ENCODE data around the gene DMTF1. TPM values are rescaled to one million over a fixed set of nuclear protein-coding genes. Genes with fewer than 3 reads are reported as not detected.
"Not testable (repeated sequence)": the region's sequence is repeated elsewhere in the genome, so short reads cannot be mapped to it uniquely, and the experiment has no call there.

DMTF1 gene
- total RNA-seq, 1 experiment from 2014 or later: 90.5 TPM

DNA sequence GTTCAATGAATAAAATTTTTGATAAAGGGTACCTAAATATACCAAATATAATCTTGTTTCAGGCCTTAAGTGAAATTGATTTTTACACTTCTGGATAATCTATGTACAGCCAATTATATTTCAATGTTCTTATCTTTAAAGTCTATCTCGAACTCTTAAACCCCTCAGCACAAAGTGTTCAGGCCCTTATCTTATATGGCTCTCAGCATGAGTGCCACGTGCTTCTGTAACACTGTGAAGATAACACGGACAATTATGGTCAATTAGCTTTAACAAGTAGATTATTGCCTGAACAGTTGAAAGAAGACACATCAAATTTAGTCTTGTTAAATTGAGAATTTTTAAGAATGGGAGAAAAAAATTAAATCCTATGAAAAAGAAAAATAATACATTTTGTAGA lies 40.4 kb upstream of the DMTF1 start:
- H3K27me3 ChIP-seq (replicated peaks; ENCODE audit: insufficient read depth, low read depth, low read length, poor library complexity): no peaks in the 10 kb centered on the region
- H3K36me3 ChIP-seq (ENCODE audit: insufficient read depth, low read length, poor library complexity, severe bottlenecking): no peaks in the 10 kb centered on the region
- no peak overlapping the region for H3K4me3 ChIP-seq (ENCODE audit: low read depth, low read length, poor library complexity, severe bottlenecking)
- no peaks in the 10 kb centered on the region for H3K9me3 ChIP-seq (ENCODE audit: low read depth, low read length, poor library complexity, severe bottlenecking)
- no peak overlapping the region for H3K27ac ChIP-seq (ENCODE audit: low read depth, low read length, poor library complexity, severe bottlenecking)
- POLR2A ChIA-PET (ENCODE audit: low non-redundant PET): no interaction called here
- no peaks in the 10 kb centered on the region for H3K4me1 ChIP-seq (ENCODE audit: insufficient read depth, low read length, poor library complexity, severe bottlenecking)
- intact Hi-C loops (cut with micrococcal nuclease; ENCODE audit: unreplicated experiment): no loop called here
- no TSS peak for BruUV-seq (replicated peaks)
- DNase-seq (ENCODE audit: low spot score): no peak
- no peak for TF ChIP-seq EZH2 (IDR thresholded peaks at IDR 0.05; ENCODE audit: borderline replicate concordance, low read depth, low read length, poor library complexity, severe bottlenecking)
- TF ChIP-seq, protein P1, sequence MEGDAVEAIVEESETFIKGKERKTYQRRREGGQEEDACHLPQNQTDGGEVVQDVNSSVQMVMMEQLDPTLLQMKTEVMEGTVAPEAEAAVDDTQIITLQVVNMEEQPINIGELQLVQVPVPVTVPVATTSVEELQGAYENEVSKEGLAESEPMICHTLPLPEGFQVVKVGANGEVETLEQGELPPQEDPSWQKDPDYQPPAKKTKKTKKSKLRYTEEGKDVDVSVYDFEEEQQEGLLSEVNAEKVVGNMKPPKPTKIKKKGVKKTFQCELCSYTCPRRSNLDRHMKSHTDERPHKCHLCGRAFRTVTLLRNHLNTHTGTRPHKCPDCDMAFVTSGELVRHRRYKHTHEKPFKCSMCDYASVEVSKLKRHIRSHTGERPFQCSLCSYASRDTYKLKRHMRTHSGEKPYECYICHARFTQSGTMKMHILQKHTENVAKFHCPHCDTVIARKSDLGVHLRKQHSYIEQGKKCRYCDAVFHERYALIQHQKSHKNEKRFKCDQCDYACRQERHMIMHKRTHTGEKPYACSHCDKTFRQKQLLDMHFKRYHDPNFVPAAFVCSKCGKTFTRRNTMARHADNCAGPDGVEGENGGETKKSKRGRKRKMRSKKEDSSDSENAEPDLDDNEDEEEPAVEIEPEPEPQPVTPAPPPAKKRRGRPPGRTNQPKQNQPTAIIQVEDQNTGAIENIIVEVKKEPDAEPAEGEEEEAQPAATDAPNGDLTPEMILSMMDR (conservative IDR thresholded peaks at IDR 0.05; ENCODE audit: low read depth, low read length): no peak
- CTCF ChIA-PET: no interaction called here

DNA sequence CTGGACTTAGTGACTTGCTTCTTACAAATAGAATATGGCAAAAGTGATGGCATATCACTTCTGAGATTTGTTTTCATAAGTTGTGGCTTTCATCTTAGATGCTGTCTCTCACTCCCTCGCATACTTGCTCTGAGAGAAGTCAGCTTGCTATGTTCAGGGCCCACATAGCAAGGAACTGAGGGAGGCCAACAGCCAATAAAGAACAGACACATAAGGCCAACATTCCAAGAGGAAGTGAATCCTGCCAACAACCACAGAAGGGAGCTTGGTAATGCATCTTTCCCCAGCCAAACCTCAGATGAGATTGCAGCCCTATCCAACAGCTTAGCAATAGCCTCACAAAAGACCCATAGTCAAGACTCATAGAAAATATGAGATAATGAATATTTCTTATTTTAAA lies 39.2 kb upstream of the DMTF1 start:
- ChIA-PET POLR2A (ENCODE audit: low non-redundant PET) (no interaction called here), CTCF (no interaction called here)
- Histone ChIP-seq H3K4me1 (ENCODE audit: insufficient read depth, low read length, poor library complexity, severe bottlenecking) (no peaks in the 10 kb centered on the region), H3K27ac (ENCODE audit: low read depth, low read length, poor library complexity, severe bottlenecking) (no peak overlapping the region), H3K4me3 (ENCODE audit: low read depth, low read length, poor library complexity, severe bottlenecking) (no peak overlapping the region), H3K27me3 (replicated peaks; ENCODE audit: insufficient read depth, low read depth, low read length, poor library complexity) (no peaks in the 10 kb centered on the region), H3K9me3 (ENCODE audit: low read depth, low read length, poor library complexity, severe bottlenecking) (no peaks in the 10 kb centered on the region), H3K36me3 (ENCODE audit: insufficient read depth, low read length, poor library complexity, severe bottlenecking) (no peaks in the 10 kb centered on the region)
- DNase-seq (ENCODE audit: low spot score): no peak
- intact Hi-C loops (cut with micrococcal nuclease; ENCODE audit: unreplicated experiment): no loop called here
- no TSS peak for BruUV-seq (replicated peaks)
- TF ChIP-seq EZH2 (IDR thresholded peaks at IDR 0.05; ENCODE audit: borderline replicate concordance, low read depth, low read length, poor library complexity, severe bottlenecking): no peak

DNA sequence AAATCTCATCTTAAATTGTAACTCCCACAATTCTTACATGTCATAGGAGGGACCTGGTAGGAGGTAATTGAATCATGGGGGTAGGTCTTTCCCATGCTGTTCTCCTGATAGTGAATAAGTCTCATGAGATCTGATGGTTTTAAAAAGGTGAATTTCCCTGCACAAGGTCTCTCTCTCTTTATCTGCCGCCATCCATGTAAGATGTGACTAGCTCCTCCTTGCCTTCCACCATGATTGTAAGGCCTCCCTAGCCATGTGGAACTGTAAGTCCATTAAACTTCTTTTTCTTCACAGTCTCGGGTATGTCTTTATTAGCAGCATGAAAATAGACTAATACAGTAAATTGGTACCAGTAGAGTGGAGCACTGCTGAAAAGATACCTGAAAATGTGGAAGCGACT lies 38.3 kb upstream of the DMTF1 start:
- DNase-seq (ENCODE audit: low spot score); H3K4me1 ChIP-seq (ENCODE audit: insufficient read depth, low read length, poor library complexity, severe bottlenecking); CTCF ChIA-PET; H3K27ac ChIP-seq (ENCODE audit: low read depth, low read length, poor library complexity, severe bottlenecking); H3K4me3 ChIP-seq (ENCODE audit: low read depth, low read length, poor library complexity, severe bottlenecking); H3K9me3 ChIP-seq (ENCODE audit: low read depth, low read length, poor library complexity, severe bottlenecking); H3K27me3 ChIP-seq (replicated peaks; ENCODE audit: insufficient read depth, low read depth, low read length, poor library complexity); BruUV-seq (replicated peaks); intact Hi-C loops (cut with micrococcal nuclease; ENCODE audit: unreplicated experiment); POLR2A ChIA-PET (ENCODE audit: low non-redundant PET); H3K36me3 ChIP-seq (ENCODE audit: insufficient read depth, low read length, poor library complexity, severe bottlenecking): not testable (repeated sequence)

DNA sequence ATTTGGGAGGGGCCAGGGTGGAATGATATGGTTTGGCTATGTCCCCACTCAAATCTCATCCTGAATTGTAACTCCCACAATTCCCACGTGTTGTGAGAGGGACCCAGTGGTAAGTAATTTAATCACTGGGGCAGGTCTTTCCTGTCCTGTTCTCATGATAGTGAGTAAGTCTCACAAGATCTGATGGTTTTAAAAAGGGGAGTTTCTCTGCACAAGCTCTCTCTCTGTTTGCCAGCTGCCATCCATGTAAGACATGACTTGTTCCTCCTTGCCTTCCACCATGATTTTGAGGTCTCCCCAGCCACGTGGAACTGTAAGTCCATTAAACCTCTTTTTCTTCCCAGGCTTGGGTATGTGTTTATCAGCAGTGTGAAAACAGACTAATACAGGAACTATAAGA lies 36.5 kb upstream of the DMTF1 start:
- H3K27ac ChIP-seq (ENCODE audit: low read depth, low read length, poor library complexity, severe bottlenecking); DNase-seq (ENCODE audit: low spot score); H3K4me3 ChIP-seq (ENCODE audit: low read depth, low read length, poor library complexity, severe bottlenecking); H3K27me3 ChIP-seq (replicated peaks; ENCODE audit: insufficient read depth, low read depth, low read length, poor library complexity); BruUV-seq (replicated peaks); CTCF ChIA-PET; H3K9me3 ChIP-seq (ENCODE audit: low read depth, low read length, poor library complexity, severe bottlenecking); H3K4me1 ChIP-seq (ENCODE audit: insufficient read depth, low read length, poor library complexity, severe bottlenecking); H3K36me3 ChIP-seq (ENCODE audit: insufficient read depth, low read length, poor library complexity, severe bottlenecking); POLR2A ChIA-PET (ENCODE audit: low non-redundant PET); intact Hi-C loops (cut with micrococcal nuclease; ENCODE audit: unreplicated experiment): not testable (repeated sequence)

DNA sequence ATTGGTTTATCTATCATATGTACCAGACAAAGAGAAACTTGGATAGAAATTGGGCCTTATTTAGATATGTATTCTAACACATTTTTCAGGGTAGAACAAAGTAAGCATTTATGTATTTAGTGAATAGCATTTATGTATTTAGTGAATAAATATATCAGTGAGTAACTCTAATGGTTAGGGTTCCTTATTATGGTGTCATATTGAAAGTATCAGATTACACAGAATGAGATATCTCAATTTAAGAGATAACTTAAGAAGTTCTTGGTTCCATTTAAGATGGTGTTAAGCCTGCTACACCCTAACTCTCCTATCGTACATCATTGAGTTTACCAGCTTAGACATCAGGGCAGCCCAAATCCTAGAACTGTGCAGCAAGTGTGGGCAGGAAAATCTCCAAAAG lies 35.9 kb upstream of the DMTF1 start:
- no peaks in the 10 kb centered on the region for H3K4me1 ChIP-seq (ENCODE audit: insufficient read depth, low read length, poor library complexity, severe bottlenecking)
- H3K27ac ChIP-seq (ENCODE audit: low read depth, low read length, poor library complexity, severe bottlenecking): no peak overlapping the region
- TF ChIP-seq EZH2 (IDR thresholded peaks at IDR 0.05; ENCODE audit: borderline replicate concordance, low read depth, low read length, poor library complexity, severe bottlenecking): no peak
- TF ChIP-seq, protein P1 (conservative IDR thresholded peaks at IDR 0.05; ENCODE audit: low read depth, low read length): no peak
- intact Hi-C loops (cut with micrococcal nuclease; ENCODE audit: unreplicated experiment): no loop called here
- H3K36me3 ChIP-seq (ENCODE audit: insufficient read depth, low read length, poor library complexity, severe bottlenecking): no peaks in the 10 kb centered on the region
- DNase-seq (ENCODE audit: low spot score): no peak
- BruUV-seq (replicated peaks): no TSS peak
- no peak overlapping the region for H3K4me3 ChIP-seq (ENCODE audit: low read depth, low read length, poor library complexity, severe bottlenecking)
- H3K9me3 ChIP-seq (ENCODE audit: low read depth, low read length, poor library complexity, severe bottlenecking): no peaks in the 10 kb centered on the region
- POLR2A ChIA-PET (ENCODE audit: low non-redundant PET): no interaction called here
- H3K27me3 ChIP-seq (replicated peaks; ENCODE audit: insufficient read depth, low read depth, low read length, poor library complexity): no peaks in the 10 kb centered on the region
- CTCF ChIA-PET: no interaction called here
